ENCODE measurements around the gene IGF1R. TPM values are rescaled to one million over a fixed set of nuclear protein-coding genes. Genes with fewer than 3 reads are reported as not detected.

IGF1R gene
- total and polyA plus RNA-seq, 3 experiments from 2014 or later: 2.1 to 11.3 (median 10.9) TPM

GRCh38 chr15:98776607-98777281 is 128.4 kb downstream of the IGF1R start:
- no peaks in the 10 kb centered on the region for H3K27me3 ChIP-seq (ENCODE audit: insufficient read depth, low read length, poor library complexity, severe bottlenecking)
- no peak overlapping the region for H3K27ac ChIP-seq (ENCODE audit: low read depth, low read length)
- ChIA-PET POLR2A (no interaction called here), CTCF (interaction anchor here (3.3 kb wide), 1 partner anchor 105 kb away, joined by 27 read pairs; no protein-coding TSS in a partner anchor)
- DNase-seq: peak in 2 of 5 donors; percentile 17 to 26
- H3K4me1 Mint-ChIP-seq: peaks cover 22 to 25% (median 23%) of the 10 kb centered on the region in 3 donors
- peaks cover 17% of the 10 kb centered on the region for H3K4me1 ChIP-seq (ENCODE audit: insufficient read depth, low read length)
- no peaks in the 10 kb centered on the region for H3K9me3 Mint-ChIP-seq
- no peak overlapping the region for H3K4me3 ChIP-seq (ENCODE audit: low read length)
- H3K27me3 Mint-ChIP-seq: peaks cover 2 to 26% of the 10 kb centered on the region in 2 donors
- no peaks in the 10 kb centered on the region for H3K9me3 ChIP-seq (ENCODE audit: low read length)
- no peaks in the 10 kb centered on the region for H3K36me3 ChIP-seq (ENCODE audit: insufficient read depth, low read length)
- no peaks in the 10 kb centered on the region for H3K36me3 Mint-ChIP-seq
- H3K4me3 Mint-ChIP-seq: peak overlapping the region in 6 of 7 donors; percentile 47 to 71 (median 58)
- H3K27ac Mint-ChIP-seq: peak overlapping the region in 7 of 8 donors; percentile 16 to 89 (median 61)

- Mint-ChIP-seq H3K36me3 (no peaks in the 10 kb centered on the region), H3K27me3 (peaks cover 1 to 26% of the 10 kb centered on the region in 2 donors), H3K9me3 (no peaks in the 10 kb centered on the region), H3K4me3 (peak overlapping the region in 2 of 7 donors; percentile 63 to 71), H3K27ac (peak overlapping the region in 4 of 8 donors; percentile 16 to 89 (median 82)), H3K4me1 (peaks cover 22 to 25% (median 23%) of the 10 kb centered on the region in 3 donors)
- no peaks in the 10 kb centered on the region for H3K27me3 ChIP-seq (ENCODE audit: insufficient read depth, low read length, poor library complexity, severe bottlenecking)
- DNase-seq: no peak
- CTCF ChIA-PET: interaction anchor here (3.3 kb wide), 1 partner anchor 104 kb away, joined by 27 read pairs; no protein-coding TSS in a partner anchor
- POLR2A ChIA-PET: no interaction called here
- no peak overlapping the region for H3K27ac ChIP-seq (ENCODE audit: low read depth, low read length)
- no peaks in the 10 kb centered on the region for H3K9me3 ChIP-seq (ENCODE audit: low read length)
- no peak overlapping the region for H3K4me3 ChIP-seq (ENCODE audit: low read length)
- peaks cover 17% of the 10 kb centered on the region for H3K4me1 ChIP-seq (ENCODE audit: insufficient read depth, low read length)
- H3K36me3 ChIP-seq (ENCODE audit: insufficient read depth, low read length): no peaks in the 10 kb centered on the region
Measured at GRCh38 chr15:98777426-98777825, 129.1 kb downstream of the IGF1R start.

GRCh38 chr15:98778263-98778959 is 130.1 kb downstream of the IGF1R start:
- no peaks in the 10 kb centered on the region for H3K36me3 Mint-ChIP-seq
- H3K27me3 Mint-ChIP-seq: peaks cover 1 to 26% of the 10 kb centered on the region in 2 donors
- H3K4me1 Mint-ChIP-seq: peaks cover 22 to 25% (median 23%) of the 10 kb centered on the region in 3 donors
- Histone ChIP-seq H3K4me1 (ENCODE audit: insufficient read depth, low read length) (peaks cover 17% of the 10 kb centered on the region), H3K27me3 (ENCODE audit: insufficient read depth, low read length, poor library complexity, severe bottlenecking) (no peaks in the 10 kb centered on the region), H3K9me3 (ENCODE audit: low read length) (no peaks in the 10 kb centered on the region), H3K36me3 (ENCODE audit: insufficient read depth, low read length) (no peaks in the 10 kb centered on the region), H3K4me3 (ENCODE audit: low read length) (no peak overlapping the region), H3K27ac (ENCODE audit: low read depth, low read length) (no peak overlapping the region)
- H3K4me3 Mint-ChIP-seq: no peak overlapping the region
- peak overlapping the region in 1 of 8 donors; percentile 89 for H3K27ac Mint-ChIP-seq
- POLR2A ChIA-PET: no interaction called here
- no peaks in the 10 kb centered on the region for H3K9me3 Mint-ChIP-seq
- DNase-seq: no peak
- CTCF ChIA-PET: interaction anchor here (1.0 to 3.3 kb wide), 10 partner anchors 11 to 430 kb away, joined by 3 to 27 read pairs (median 4); no protein-coding TSS in a partner anchor

GRCh38 chr15:98778960-98779359 is 130.6 kb downstream of the IGF1R start:
- peaks cover 17% of the 10 kb centered on the region for H3K4me1 ChIP-seq (ENCODE audit: insufficient read depth, low read length)
- H3K4me3 Mint-ChIP-seq: no peak overlapping the region
- no peak for DNase-seq
- CTCF ChIA-PET: interaction anchor here (1.0 to 3.3 kb wide), 12 partner anchors 11 to 429 kb away, joined by 3 to 27 read pairs (median 4); no protein-coding TSS in a partner anchor
- H3K4me1 Mint-ChIP-seq: peaks cover 21 to 25% (median 23%) of the 10 kb centered on the region in 3 donors
- H3K27ac ChIP-seq (ENCODE audit: low read depth, low read length): no peak overlapping the region
- H3K4me3 ChIP-seq (ENCODE audit: low read length): no peak overlapping the region
- no peaks in the 10 kb centered on the region for H3K36me3 Mint-ChIP-seq
- no peaks in the 10 kb centered on the region for H3K27me3 ChIP-seq (ENCODE audit: insufficient read depth, low read length, poor library complexity, severe bottlenecking)
- H3K36me3 ChIP-seq (ENCODE audit: insufficient read depth, low read length): no peaks in the 10 kb centered on the region
- POLR2A ChIA-PET: no interaction called here
- no peak overlapping the region for H3K27ac Mint-ChIP-seq
- H3K9me3 Mint-ChIP-seq: no peaks in the 10 kb centered on the region
- H3K9me3 ChIP-seq (ENCODE audit: low read length): no peaks in the 10 kb centered on the region
- peaks cover 1 to 25% of the 10 kb centered on the region in 2 donors for H3K27me3 Mint-ChIP-seq

GRCh38 chr15:98779463-98780071 is 131.2 kb downstream of the IGF1R start:
- Histone ChIP-seq H3K4me1 (ENCODE audit: insufficient read depth, low read length) (peaks cover 17% of the 10 kb centered on the region), H3K9me3 (ENCODE audit: low read length) (no peaks in the 10 kb centered on the region), H3K36me3 (ENCODE audit: insufficient read depth, low read length) (no peaks in the 10 kb centered on the region), H3K27me3 (ENCODE audit: insufficient read depth, low read length, poor library complexity, severe bottlenecking) (no peaks in the 10 kb centered on the region), H3K27ac (ENCODE audit: low read depth, low read length) (no peak overlapping the region), H3K4me3 (ENCODE audit: low read length) (no peak overlapping the region)
- CTCF ChIA-PET: interaction anchor here (0.8 to 3.3 kb wide), 14 partner anchors 13 to 429 kb away, joined by 3 to 27 read pairs (median 3); no protein-coding TSS in a partner anchor
- H3K36me3 Mint-ChIP-seq: no peaks in the 10 kb centered on the region
- peak; percentile 45 to 68 (median 56) for DNase-seq
- peak overlapping the region in 4 of 7 donors; percentile 38 to 70 (median 56) for H3K4me3 Mint-ChIP-seq
- POLR2A ChIA-PET: no interaction called here
- no peaks in the 10 kb centered on the region for H3K9me3 Mint-ChIP-seq
- peak overlapping the region in 3 of 8 donors; percentile 1 to 84 (median 60) for H3K27ac Mint-ChIP-seq
- peaks cover 19 to 25% (median 23%) of the 10 kb centered on the region in 3 donors for H3K4me1 Mint-ChIP-seq
- peaks cover 1 to 22% of the 10 kb centered on the region in 2 donors for H3K27me3 Mint-ChIP-seq

- H3K27me3 Mint-ChIP-seq: peaks cover 1 to 34% of the 10 kb centered on the region in 2 donors
- peaks cover 20% of the 10 kb centered on the region for H3K4me1 ChIP-seq (ENCODE audit: insufficient read depth, low read length)
- H3K4me1 Mint-ChIP-seq: peaks cover 11 to 19% (median 17%) of the 10 kb centered on the region in 3 donors
- H3K9me3 ChIP-seq (ENCODE audit: low read length): no peaks in the 10 kb centered on the region
- no peak overlapping the region for H3K27ac Mint-ChIP-seq
- no peaks in the 10 kb centered on the region for H3K27me3 ChIP-seq (ENCODE audit: insufficient read depth, low read length, poor library complexity, severe bottlenecking)
- H3K36me3 Mint-ChIP-seq: no peaks in the 10 kb centered on the region
- no peak overlapping the region for H3K27ac ChIP-seq (ENCODE audit: low read depth, low read length)
- no peak overlapping the region for H3K4me3 ChIP-seq (ENCODE audit: low read length)
- no peaks in the 10 kb centered on the region for H3K9me3 Mint-ChIP-seq
- POLR2A ChIA-PET: no interaction called here
- no peak for DNase-seq
- H3K36me3 ChIP-seq (ENCODE audit: insufficient read depth, low read length): no peaks in the 10 kb centered on the region
- CTCF ChIA-PET: no interaction called here
- no peak overlapping the region for H3K4me3 Mint-ChIP-seq
Measured at GRCh38 chr15:98781838-98782237, 133.5 kb downstream of the IGF1R start.

- H3K27ac ChIP-seq (ENCODE audit: low read depth, low read length): no peak overlapping the region
- Mint-ChIP-seq H3K4me3 (no peak overlapping the region), H3K4me1 (peaks cover 6 to 9% (median 7%) of the 10 kb centered on the region in 3 donors), H3K27ac (no peak overlapping the region), H3K36me3 (no peaks in the 10 kb centered on the region), H3K9me3 (no peaks in the 10 kb centered on the region), H3K27me3 (peaks cover 1 to 26% of the 10 kb centered on the region in 2 donors)
- no peaks in the 10 kb centered on the region for H3K36me3 ChIP-seq (ENCODE audit: insufficient read depth, low read length)
- no peaks in the 10 kb centered on the region for H3K27me3 ChIP-seq (ENCODE audit: insufficient read depth, low read length, poor library complexity, severe bottlenecking)
- no peak overlapping the region for H3K4me3 ChIP-seq (ENCODE audit: low read length)
- ChIA-PET CTCF (no interaction called here), POLR2A (no interaction called here)
- DNase-seq: no peak
- peaks cover 18% of the 10 kb centered on the region for H3K4me1 ChIP-seq (ENCODE audit: insufficient read depth, low read length)
- H3K9me3 ChIP-seq (ENCODE audit: low read length): no peaks in the 10 kb centered on the region
Measured at GRCh38 chr15:98782801-98783200, 134.5 kb downstream of the IGF1R start.

Data from CD8-positive, alpha-beta memory T cell (primary cell).